Right lung (tissue), 10 donors: ENCODE data around the gene DHCR7. TPM values are rescaled to one million over a fixed set of nuclear protein-coding genes. Genes with fewer than 3 reads are reported as not detected.

Source experiments
- DNase-seq, 2 donors: peaks; one replicate each; pipeline ENCODE4 v3.0.0-alpha.2; 2013
- long read RNA-seq, 8 donors: transcript quantifications; one replicate each; lab custom pipeline, GENCODE V29; 2026
- polyA plus RNA-seq, 5 donors: library from polyadenylated mRNA; unstranded; fragments of 120-200 nt; gene quantifications; one replicate each; pipeline versions ENCODE4 v1.2.1 to v1.2.3, GENCODE V29; 2013; ENCODE audit warnings: inconsistent platforms in 1 of 5, low replicate concordance in 1 of 5; ENCODE audit not compliant: insufficient read length in 5 of 5, insufficient read depth in 1 of 5

DHCR7 gene, protein sequence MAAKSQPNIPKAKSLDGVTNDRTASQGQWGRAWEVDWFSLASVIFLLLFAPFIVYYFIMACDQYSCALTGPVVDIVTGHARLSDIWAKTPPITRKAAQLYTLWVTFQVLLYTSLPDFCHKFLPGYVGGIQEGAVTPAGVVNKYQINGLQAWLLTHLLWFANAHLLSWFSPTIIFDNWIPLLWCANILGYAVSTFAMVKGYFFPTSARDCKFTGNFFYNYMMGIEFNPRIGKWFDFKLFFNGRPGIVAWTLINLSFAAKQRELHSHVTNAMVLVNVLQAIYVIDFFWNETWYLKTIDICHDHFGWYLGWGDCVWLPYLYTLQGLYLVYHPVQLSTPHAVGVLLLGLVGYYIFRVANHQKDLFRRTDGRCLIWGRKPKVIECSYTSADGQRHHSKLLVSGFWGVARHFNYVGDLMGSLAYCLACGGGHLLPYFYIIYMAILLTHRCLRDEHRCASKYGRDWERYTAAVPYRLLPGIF
- polyA plus RNA-seq, result 10 to 100 TPM; 17.5 to 38.5 (median 25.9) TPM
- long read RNA-seq, donor 1, transcript DHCR7-201 (9 exons, 2,666 nt), result major isoform, 5 of 12 reads
- long read RNA-seq, donor 1, partial matches to known transcripts, result 7 of 12 reads
- long read RNA-seq, donor 1, other reads (novel, unspliced or antisense), result 0 of 12 reads
- long read RNA-seq, donor 2, partial matches to known transcripts, result 0 of 4 reads
- long read RNA-seq, donor 2, other reads (novel, unspliced or antisense), result 0 of 4 reads
- long read RNA-seq, donor 3, partial matches to known transcripts, result 0 of 4 reads
- long read RNA-seq, donor 3, other reads (novel, unspliced or antisense), result 0 of 4 reads
- long read RNA-seq, donor 4, partial matches to known transcripts, result 0 of 3 reads
- long read RNA-seq, donor 4, other reads (novel, unspliced or antisense), result 0 of 3 reads
- long read RNA-seq, donor 5, transcript DHCR7-201 (9 exons, 2,666 nt), result major isoform, 7 of 19 reads
- long read RNA-seq, donor 5, partial matches to known transcripts, result 12 of 19 reads
- long read RNA-seq, donor 5, other reads (novel, unspliced or antisense), result 0 of 19 reads
- long read RNA-seq, donor 6, transcript DHCR7-201 (9 exons, 2,666 nt), result major isoform, 14 of 15 reads
- long read RNA-seq, donor 6, partial matches to known transcripts, result 0 of 15 reads
- long read RNA-seq, donor 6, other reads (novel, unspliced or antisense), result 0 of 15 reads
- long read RNA-seq, donor 7, transcript DHCR7-201 (9 exons, 2,666 nt), result major isoform, 9 of 9 reads
- long read RNA-seq, donor 7, partial matches to known transcripts, result 0 of 9 reads
- long read RNA-seq, donor 7, other reads (novel, unspliced or antisense), result 0 of 9 reads
- long read RNA-seq, donor 8, transcript DHCR7-201 (9 exons, 2,666 nt), result major isoform, 6 of 6 reads
- long read RNA-seq, donor 8, partial matches to known transcripts, result 0 of 6 reads
- long read RNA-seq, donor 8, other reads (novel, unspliced or antisense), result 0 of 6 reads

DNA sequence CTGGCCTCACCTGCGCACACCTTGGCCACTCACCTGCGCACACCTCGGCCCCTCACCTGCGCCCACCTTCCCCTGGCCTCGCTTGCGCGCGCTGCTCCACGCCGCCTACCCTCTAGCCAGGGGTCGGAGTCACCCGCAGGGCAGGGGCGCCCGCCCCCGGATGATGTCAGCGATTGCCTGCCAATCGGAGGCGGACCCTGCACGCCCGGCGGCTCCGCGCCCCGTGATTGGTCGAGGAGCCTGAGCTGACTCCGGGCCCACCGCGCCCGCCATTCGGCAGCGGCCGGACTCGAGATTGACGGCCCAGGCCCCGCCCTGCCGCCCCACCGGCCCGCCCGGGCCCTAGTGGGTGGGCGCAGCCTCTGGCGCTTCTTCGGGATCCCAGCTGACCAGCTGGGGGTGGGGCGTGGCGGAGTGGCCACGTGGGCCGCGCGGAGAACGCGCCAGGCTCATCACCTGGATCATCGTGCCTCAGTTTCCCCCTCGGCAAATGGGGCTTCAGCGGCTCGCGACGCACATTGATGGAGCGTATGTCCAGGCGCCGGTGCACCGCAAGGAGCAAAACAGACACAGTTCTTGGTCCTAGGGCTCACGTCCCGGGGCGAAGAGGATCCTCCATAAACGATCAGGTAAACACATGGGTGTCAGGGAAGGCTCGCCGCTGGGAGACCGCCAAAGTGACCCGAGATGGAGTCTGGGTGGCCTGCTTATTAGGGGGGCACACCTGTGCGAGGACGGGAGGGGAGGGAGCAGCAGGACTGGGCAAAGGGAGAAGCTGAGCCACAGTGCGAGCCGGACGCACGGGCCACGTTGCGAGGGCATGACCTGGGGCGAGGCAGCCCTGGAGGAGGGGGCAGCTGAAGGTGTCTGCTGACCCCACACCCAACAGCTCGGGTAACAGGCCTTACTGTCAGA is at the start of gene DHCR7:
TSS of gene DHCR7 (minus strand) at position 137 of the 915 bp plus-strand sequence. CDS start 3,441 bp downstream, outside the sequence.
- peak; percentile 91 to 92 for DNase-seq

DNA sequence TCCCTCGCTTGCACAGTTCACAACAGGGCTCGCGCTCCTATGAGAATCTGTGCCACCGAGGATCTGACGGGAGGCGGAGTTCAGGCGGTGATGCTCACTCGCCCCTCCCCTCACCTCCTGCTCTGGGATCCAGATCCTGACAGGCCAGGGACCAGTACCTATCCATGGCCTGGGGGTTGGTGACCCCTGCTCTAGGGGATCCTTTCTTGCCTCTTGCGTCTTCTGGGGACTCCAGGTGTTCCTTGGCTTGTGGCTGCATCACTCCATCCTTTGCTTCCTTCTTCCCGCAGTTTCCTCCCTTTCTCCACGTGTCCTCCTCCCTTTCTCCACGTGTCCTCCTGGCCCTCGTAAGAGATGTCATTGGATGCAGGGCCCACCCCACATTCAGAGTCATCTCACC is 48.2 kb upstream of the DHCR7 start:
- no peak for DNase-seq

DNA sequence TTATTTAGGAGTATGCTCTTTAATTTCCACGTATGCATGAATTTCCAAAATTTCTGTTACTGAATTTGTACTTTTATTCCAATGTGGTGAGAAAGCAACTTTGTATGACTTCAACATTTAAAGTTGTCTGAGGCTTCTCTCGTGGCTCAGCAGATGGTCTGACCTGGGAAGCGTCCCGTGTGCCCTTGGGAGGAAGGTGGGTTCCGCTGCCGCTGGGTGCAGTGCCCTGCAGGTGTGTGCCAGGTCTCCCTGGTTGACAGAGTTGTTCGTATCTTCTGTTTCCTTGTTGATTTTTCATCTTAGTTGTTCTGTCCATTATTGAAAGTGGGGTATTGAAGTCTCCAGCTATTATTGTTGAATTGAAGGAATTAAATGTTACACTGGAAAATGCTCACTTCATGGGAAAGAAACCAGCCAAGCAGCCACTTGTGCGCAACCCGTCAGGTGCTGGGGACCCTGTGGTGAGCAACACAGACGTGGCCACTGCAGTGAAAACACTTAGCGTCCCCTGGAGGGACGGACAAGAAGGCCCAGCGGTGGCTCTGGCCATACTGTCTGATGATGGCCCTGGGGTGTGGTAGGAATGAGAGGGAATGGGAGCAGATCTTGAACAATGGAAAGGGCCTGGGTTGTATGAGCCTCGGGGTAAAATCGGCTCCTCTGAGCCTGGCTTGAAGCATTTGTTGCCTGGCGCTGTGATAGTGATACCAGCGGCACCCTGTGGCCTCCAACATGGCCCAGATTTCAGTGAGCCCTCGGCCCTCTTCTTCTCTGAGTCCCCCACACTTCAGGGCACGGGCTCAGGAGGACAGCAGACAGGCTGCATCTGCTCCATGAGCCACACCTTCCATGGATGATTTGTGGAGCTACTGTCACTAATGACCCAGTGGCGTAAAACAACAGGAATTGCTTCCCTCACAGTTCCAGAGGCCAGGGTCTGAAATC is 47.4 kb upstream of the DHCR7 start:
- no peak for DNase-seq

DNA sequence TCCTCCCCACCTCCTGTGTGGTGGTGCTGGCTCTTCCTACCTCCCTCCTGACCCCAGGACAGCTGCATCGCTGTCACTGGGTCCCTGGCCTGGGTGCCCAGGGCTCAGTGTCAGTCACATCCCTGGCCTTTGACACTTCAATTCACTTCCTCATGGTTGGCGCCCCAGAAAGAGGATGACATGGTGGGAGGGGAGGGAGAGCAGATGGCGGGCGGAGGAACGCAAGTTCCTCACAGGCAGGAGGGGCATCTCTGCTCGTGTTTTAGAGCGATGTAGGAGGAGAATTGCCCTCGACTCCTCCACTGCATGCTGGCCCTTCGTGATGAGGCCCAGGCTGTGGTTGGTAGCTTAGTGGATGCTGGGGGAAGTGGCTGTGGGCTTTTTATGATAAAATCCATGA is 43.7 kb upstream of the DHCR7 start:
- DNase-seq, result no peak

DNA sequence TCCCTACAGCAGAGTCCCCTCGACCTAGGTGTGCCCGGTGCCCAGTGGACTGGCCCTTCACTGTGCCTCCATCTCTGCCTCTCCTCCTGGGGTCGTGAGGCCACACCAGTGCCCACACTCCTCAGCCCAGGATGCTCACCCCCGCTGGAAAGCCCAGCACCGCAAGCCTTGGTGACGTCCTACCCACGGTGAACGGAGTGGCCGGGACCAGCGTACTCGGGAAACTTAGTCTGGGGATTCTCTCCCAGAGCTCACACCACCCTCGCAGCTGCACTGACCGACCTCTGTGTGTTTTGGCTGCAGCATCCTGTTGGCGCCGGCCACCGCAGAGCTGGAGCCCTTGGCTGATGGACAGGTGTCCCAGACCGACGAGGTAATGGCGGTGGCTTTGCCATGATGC is 43.3 kb upstream of the DHCR7 start:
- DNase-seq, result no peak

DNA sequence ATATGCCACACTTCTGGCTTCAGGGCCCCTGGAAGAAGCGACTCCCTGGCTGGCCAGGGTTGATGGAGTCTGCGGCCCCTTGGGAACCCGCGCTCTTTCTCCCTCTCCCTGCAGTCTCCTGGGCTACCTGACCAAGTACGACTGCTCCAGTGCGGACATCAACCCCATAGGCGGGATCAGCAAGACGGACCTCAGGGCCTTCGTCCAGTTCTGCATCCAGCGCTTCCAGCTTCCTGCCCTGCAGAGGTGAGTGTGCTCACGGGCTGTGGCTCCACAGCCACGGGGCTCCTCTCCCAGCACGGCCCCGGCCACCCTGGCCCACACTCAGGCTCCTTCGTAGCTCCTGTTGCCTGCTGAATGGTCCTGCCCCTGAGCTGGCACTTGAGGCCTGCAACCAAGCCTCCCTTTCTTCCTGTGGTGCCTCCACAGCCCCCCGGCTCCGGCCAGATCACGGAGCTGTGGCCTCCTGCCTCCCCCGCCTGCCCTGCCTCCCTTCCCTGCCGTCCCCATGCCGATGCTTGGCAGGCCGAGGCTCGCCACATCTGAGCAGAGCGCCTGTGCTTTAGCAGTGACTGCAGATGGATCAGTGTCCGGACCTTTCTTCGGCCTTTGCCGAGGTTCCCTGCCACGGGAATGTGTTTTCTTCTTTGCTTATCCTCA is 42.7 kb upstream of the DHCR7 start:
- no peak for DNase-seq

DNA sequence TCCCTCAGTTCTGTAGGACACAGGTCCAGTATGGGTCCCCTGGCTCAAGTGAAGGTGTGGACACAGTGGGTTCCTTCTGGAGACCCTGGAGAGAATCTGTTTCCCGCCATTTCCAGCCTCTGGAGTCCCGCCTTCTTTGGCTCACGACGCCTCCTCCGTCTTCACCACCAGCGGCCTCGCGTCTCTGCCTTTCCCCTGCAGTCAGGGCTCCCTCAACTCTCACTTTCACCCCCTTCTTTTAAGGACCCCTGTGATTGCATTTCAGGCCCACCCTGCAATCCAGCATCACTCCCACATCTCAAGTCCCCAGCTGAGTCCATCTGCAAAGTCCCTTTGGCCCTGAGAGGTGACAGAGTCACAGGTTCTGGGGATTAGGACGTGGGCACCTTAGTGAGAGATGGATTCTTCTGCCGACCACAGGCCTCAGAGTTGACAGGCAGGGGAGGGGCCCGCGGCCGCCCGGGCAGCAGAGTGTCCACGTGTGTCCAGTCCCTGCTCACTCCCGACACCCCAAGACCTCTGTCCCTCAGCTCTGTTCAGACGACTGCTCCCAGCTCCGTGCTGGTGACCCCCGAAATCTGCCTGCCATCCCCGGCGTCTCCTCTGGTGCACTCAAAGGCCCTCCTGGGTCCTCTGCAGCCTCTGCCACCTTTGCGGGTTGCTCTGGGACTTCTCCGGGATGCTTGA is 42.0 kb upstream of the DHCR7 start:
- no peak for DNase-seq

DNA sequence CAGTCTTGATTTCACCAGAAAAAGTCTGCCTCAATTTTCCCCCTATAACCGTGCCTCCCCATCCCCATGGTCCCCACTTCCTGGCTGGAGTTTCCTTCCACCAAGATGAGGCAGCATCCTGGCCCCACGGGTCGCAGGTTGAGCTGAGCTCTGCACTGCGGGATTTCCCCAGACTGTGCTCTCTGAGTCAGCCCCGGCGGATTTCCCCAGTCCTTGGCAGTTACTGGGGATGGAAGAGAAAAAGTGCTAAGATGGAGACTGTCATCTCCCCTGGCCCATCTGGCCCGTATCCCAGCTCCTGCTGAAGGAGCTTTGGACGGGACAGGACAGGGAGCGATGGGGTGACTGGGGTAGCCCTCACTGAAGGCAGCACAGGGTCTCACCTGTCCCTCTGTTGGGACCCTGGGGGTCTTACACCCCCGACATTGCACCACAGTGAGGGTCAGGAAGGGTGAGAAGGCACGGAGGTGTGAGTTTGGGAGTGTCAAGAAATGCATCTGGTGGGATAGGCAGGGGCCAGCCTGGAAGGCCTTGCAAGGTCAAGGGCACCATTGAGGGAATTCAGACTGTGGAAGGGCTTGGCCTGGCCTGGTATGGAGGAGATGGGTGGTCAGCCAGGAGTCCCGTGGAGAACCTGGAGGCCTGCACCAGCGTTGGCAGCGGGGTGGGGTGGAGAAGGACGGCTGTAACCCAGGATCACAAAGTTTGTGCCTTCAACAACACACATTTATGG is 41.3 kb upstream of the DHCR7 start:
- DNase-seq, result no peak

DNA sequence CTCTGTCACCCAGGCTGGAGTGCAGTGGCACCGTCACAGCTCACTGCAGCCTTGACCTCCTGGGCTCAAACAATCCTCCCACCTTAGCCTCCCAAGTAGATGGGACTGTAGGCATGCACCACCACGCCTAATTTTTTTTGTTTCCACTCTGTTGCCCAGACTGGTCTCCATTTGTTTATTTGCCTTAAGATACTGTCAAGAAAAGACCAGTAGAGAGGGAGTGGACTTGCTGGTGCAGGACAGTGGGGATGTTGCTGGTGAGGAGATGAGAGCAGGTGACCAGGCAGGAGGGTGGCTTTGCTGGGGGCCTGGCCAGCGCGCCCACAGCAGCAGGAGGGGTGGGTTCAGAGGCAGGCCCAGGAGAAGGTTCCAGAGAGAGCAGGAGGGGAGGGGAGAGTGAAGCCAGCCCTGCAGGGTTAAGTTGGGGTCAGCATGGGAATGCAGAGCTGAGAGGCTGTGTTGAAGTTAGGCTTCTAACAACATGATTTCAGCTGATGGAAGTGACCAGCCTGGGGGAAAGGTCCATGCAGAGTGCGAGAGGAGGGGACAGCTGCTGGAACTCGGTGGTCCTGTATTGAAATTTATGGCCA is 40.6 kb upstream of the DHCR7 start:
- DNase-seq, result no peak

DNA sequence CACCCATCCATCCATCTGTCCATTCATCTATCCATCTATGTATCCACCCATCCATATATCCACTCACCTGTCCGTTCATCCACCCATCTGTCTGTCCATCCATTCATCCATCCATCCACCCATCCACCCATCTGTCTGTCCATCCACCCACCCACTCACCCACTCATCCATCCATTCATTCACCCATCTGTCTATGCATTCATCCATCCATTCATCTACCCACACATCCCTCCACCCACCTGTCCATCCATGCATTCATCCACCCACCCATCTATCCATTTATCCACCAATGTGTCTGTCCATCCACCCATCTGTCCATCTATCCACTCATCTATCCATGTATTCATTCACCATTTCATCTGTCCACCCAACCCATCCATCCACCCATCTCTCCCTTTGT is 38.1 kb upstream of the DHCR7 start:
- DNase-seq, result no peak

DNA sequence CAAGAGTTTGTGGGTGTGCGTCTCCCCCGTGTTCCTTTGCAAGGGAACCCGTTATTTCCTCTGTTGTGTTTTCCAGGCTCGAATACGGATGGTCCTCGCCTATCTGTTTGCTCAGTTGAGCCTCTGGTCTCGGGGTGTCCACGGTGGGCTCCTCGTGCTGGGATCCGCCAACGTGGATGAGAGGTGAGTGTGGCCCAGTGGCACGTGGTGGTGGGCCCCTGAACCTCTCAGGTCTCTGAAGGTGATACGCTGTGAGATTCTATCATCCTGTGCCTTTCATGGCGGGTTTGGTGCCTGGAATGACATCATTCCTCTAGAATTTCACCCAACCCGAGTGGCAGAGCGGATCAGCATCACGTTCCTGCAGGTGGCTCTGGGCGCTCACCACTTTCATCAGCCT is 37.3 kb upstream of the DHCR7 start:
- DNase-seq, result no peak

DNA sequence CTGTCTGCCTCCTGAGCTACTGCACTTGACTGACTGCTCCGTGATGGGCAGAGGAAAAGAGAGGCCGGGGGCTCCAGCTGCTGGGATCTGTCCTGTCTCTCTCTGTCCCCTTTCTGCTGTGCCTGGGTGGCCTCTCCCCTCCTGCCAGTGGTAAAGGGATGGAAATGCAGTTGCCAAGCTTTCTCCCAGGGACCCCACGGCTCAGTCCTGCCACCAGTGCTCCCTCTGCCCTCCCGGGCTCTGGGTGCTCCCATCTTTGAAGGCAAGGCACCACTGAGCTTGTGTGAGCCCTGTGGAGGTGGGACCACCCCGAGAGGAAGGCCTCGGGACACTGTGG is 36.8 kb upstream of the DHCR7 start:
- no peak for DNase-seq

DNA sequence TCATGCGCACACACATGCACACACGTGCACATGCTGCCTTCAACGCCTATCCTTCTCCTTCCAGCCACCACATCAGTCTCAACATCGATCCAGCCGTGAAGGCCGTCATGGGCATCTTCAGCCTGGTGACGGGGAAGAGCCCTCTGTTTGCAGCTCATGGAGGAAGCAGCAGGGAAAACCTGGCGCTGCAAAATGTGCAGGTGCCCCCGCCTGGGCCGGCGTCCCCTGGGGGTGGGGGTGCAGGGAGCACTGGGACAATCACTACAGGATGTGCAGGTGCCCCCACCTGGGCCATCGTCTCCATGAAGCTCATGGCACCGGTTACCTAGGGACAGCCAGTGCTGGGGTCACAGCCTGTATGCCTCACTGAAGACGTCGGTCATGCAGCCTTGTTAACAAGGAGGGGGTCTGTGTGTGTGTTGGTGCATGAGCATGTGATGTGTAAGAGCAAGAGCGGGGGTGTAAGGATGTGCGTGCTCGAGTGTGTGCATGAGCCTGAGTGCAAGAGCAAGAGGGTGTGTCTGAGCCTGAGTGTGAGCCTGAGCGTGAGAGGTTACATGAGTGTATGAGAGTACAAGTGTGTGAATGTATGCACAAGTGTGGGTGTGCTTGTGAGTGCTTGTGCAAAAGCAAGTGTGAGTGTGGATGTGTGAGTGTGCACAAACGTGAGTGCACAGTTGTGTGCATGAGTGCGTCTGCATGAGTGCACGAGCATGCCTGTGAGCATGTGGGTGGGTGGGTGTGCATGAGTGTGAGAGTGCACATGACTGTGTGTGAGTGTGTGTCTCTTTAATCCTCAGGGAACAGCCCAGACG is 36.3 kb upstream of the DHCR7 start:
- no peak for DNase-seq

DNA sequence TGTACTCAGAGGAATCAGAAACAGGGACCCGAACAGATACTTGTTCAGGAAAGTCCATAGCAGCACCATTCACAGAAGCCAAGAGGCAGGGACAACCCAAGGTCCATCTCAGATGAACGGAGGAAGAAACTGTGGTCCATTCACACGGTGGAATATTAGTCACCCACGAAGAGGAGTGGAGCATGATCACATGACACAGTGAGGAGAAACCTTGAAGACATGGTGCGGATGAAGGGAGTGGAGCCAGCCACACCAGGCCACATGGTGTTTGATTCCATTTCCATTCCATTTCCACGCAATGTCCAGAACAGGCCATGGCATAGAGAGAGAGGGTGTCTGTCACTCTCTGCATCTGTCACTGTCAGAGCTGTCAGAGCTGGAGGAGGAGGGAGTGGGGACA is 35.5 kb upstream of the DHCR7 start:
- no peak for DNase-seq

DNA sequence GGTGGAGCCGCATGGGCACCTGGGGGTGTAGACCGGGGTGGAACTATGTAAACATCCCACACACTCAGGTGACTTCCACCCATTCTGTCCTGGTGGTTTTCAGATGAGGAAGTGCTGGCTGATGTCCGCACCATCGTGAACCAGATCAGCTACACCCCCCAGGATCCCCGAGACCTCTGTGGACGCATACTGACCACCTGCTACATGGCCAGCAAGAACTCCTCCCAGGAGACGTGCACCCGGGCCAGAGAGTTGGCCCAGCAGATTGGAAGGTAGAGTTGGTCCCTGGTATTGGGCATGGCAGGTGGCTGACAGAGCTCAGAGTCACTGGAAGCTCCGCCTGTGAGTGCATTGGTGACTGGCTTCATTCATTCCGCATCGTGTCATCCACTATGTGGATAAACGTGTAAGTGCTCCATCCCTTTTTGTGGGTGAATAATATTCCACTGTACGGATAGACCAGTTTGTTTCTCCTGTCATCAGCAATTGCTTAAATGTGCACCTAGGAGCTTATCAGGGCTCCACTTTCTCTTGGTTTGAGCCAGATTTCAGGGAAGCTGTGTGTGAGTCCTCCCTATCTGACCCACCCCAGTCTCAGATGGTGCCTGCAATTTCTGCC is 34.7 kb upstream of the DHCR7 start:
- no peak for DNase-seq

DNA sequence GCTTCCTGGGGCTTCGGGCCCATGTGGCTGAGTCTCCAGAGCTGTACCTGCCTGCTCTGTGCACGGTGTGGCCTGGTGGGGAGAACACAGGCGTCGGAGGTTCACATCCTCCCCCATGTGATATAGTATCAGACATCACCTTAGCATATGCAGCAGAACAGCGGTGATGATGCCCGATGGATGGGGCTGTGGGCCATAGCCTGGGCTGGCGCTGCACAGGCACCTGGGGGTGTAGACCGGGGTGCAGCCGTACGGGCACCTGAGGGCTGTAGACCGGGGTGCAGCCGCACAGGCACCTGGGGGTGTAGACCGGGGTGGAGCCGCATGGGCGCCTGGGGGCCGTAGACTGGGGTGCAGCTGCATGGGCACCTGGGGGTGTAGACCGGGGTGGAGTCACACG is 34.0 kb upstream of the DHCR7 start:
- no peak for DNase-seq
